IPS-18c (cell line): ENCODE data around the gene SEPTIN1.

ENCODE experiments used
- H3K4me3 ChIP-seq: 2 replicates; pipeline ENCODE4 v1.7.0; 2013; ENCODE audit warnings: low read depth, mild to moderate bottlenecking, low read length, moderate library complexity; ENCODE audit not compliant: insufficient read depth
- H3K9me3 ChIP-seq: one replicate; pipeline ENCODE4 v1.6.1; 2013; ENCODE audit warnings: mild to moderate bottlenecking, low read length, moderate library complexity; ENCODE audit not compliant: control insufficient read depth, insufficient read depth

Gene SEPTIN1

GRCh38 chr16:30369091-30369937 is 13.0 kb downstream of the SEPTIN1 start:
- peak overlapping the region; percentile 72 for H3K4me3 ChIP-seq
- no peaks in the 10 kb centered on the region for H3K9me3 ChIP-seq

- Histone ChIP-seq H3K4me3 (peak overlapping the region; percentile 72; the same call in 1 of the 2 replicates), H3K9me3 (no peaks in the 10 kb centered on the region)
Observed at GRCh38 chr16:30368792-30369090, 13.6 kb downstream of the SEPTIN1 start.

GRCh38 chr16:30368122-30368791 is 14.1 kb downstream of the SEPTIN1 start:
- no peaks in the 10 kb centered on the region for H3K9me3 ChIP-seq
- peak overlapping the region; percentile 38 for H3K4me3 ChIP-seq

GRCh38 chr16:30367349-30368009 is 14.9 kb downstream of the SEPTIN1 start:
- Histone ChIP-seq H3K9me3 (no peaks in the 10 kb centered on the region), H3K4me3 (peak overlapping the region; percentile 15; the same call in 1 of the 2 replicates)

GRCh38 chr16:30366511-30366910 is 15.8 kb downstream of the SEPTIN1 start:
- Histone ChIP-seq H3K4me3 (no peak overlapping the region), H3K9me3 (no peaks in the 10 kb centered on the region)

GRCh38 chr16:30365200-30365599 is 17.2 kb downstream of the SEPTIN1 start:
- no peaks in the 10 kb centered on the region for H3K9me3 ChIP-seq

GRCh38 chr16:30361180-30361579 is 21.2 kb downstream of the SEPTIN1 start:
- no peaks in the 10 kb centered on the region for H3K9me3 ChIP-seq
- no peak overlapping the region for H3K4me3 ChIP-seq

More at GRCh38 chr16:30365200-30365599, 17.2 kb downstream of the SEPTIN1 start:
- no peak overlapping the region for H3K4me3 ChIP-seq

GRCh38 chr16:30359871-30360170 is 22.5 kb downstream of the SEPTIN1 start:
- no peak overlapping the region for H3K4me3 ChIP-seq
- H3K9me3 ChIP-seq = no peaks in the 10 kb centered on the region

- H3K9me3 ChIP-seq = no peaks in the 10 kb centered on the region
- no peak overlapping the region for H3K4me3 ChIP-seq
Observed at GRCh38 chr16:30358990-30359870, 23.1 kb downstream of the SEPTIN1 start.

- no peaks in the 10 kb centered on the region for H3K9me3 ChIP-seq
- no peak overlapping the region for H3K4me3 ChIP-seq
Observed at GRCh38 chr16:30358577-30358936, 23.8 kb downstream of the SEPTIN1 start.

- Histone ChIP-seq H3K9me3 (no peaks in the 10 kb centered on the region), H3K4me3 (no peak overlapping the region)
Observed at GRCh38 chr16:30357715-30358576, 24.4 kb downstream of the SEPTIN1 start.

- H3K4me3 ChIP-seq = no peak overlapping the region
- no peaks in the 10 kb centered on the region for H3K9me3 ChIP-seq
Observed at GRCh38 chr16:30357085-30357714, 25.2 kb downstream of the SEPTIN1 start.

- Histone ChIP-seq H3K4me3 (peak overlapping the region; percentile 97), H3K9me3 (no peaks in the 10 kb centered on the region)
Observed at GRCh38 chr16:30356401-30357084, 25.8 kb downstream of the SEPTIN1 start.

- no peaks in the 10 kb centered on the region for H3K9me3 ChIP-seq
- peak overlapping the region; percentile 97 for H3K4me3 ChIP-seq
Observed at GRCh38 chr16:30355954-30356308, 26.4 kb downstream of the SEPTIN1 start.

- H3K4me3 ChIP-seq = peak within 1 kb of the TSS; percentile 97
Observed at GRCh38 chr16:30355144-30355953, 27.0 kb downstream of the SEPTIN1 start, which contains the start of gene CD2BP2. TSS of gene CD2BP2 (minus strand) at chr16:30355308. CDS start at chr16:30354681, 627 bp downstream.

More at GRCh38 chr16:30355144-30355953, 27.0 kb downstream of the SEPTIN1 start, which contains the start of gene CD2BP2:
- no peaks in the 10 kb centered on the region for H3K9me3 ChIP-seq
